C1 segment of cervical spinal cord (tissue), 14 donors: ENCODE data around the gene IPPK.
A peak's percentile ranks its signal among the peaks of the same experiment; 100 is the strongest.
"Not testable (repeated sequence)": the region's sequence is repeated elsewhere in the genome, so short reads cannot be mapped to it uniquely, and the experiment has no call there.

Experiments
- DNase-seq, 14 donors: peaks; one replicate each; lab custom pipeline; 2025; lab: John Stamatoyannopoulos, UW

Gene IPPK

GRCh38 chr9:92595930-92596329, 74.0 kb downstream of the IPPK start:
- DNase-seq = no peak

GRCh38 chr9:92595075-92595474, 74.9 kb downstream of the IPPK start:
- not testable (repeated sequence) for DNase-seq

DNA sequence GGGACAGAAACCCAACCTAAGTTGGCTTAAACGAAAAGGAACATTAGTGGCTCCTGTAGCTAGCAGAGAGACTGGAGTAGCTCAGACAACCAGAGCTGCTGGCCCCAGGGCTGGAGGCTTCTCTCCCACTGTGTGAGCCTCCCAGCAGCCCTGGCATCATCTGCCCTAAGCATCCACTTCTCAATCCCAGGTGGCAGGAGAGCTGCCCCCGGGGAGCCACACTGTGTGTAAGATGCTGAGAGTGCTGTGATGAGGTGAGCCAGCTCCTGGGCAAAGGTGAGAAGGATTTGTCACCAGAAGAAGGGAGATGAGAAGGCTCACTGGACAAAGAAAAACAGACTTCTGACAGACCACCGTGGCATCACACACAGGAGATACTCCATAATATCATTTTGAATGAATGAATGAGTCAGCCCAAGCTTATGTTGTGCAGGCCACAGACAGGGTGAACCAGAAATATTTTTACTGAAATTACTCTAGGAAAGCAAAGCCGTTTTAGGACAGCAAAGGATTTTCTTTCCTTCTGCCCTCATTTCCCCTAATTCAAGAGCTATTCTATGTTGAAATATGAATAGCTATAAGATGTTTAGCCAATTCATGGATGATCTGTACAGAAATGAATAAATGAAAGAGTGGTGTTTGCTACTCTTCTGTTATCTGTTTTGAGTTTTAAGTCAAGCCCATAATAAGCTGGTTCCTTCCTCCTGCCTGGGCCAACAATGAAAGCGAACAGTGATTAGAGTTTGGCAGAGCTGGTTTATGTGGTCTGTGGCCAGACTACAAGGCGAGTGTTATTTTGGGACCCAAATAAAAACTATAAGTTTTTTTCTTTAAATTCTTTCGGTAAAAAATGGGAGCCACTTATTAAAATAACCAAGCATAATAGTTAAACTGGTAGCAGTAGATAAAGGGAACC, 76.7 kb downstream of the IPPK start:
- DNase-seq = no peak

DNA sequence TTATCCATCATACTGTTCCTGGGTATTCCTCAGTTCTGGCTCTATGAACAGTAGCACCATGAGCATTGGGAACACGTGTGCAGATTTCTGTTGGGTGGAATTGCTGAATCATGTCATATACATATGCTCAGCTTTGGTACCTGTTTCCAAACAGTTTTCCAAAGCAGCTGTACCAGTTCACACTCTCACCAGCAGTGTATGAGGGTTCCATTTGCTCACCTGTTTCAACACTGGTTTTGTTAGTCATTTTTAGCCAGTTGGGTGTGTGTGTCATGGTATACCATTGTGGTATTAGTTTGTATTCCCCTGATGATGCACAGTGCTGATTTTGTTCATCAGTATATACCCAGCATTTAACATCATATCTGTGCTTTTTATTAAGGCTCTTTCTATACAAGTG, 77.4 kb downstream of the IPPK start:
- DNase-seq = no peak

GRCh38 chr9:92590377-92590776, 79.6 kb downstream of the IPPK start:
- DNase-seq = peak in 1 of 14 donors; percentile 22

- no peak for DNase-seq
Measured at GRCh38 chr9:92589923-92590322, 80.0 kb downstream of the IPPK start.

GRCh38 chr9:92576175-92576574, 93.8 kb downstream of the IPPK start:
- no peak for DNase-seq

DNA sequence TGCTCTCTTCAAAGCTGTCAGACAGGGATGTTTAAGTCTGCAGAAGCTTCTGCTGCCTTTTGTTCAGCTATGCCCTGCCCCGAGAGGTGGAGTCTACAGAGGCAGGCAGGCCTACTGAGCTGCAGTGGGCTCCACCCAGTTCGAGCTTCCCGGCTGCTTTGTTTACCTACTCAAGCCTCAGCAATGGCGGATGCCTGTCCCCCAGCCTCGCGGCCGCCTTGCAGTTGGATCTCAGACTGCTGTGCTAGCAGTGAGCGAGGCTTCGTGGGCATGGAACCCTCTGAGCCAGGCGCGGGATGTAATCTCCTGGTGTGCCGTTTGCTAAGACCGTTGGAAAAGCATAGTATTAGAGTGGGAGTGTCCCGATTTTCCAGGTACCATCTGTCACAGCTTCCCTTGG, 96.3 kb downstream of the IPPK start:
- not testable (repeated sequence) for DNase-seq

DNA sequence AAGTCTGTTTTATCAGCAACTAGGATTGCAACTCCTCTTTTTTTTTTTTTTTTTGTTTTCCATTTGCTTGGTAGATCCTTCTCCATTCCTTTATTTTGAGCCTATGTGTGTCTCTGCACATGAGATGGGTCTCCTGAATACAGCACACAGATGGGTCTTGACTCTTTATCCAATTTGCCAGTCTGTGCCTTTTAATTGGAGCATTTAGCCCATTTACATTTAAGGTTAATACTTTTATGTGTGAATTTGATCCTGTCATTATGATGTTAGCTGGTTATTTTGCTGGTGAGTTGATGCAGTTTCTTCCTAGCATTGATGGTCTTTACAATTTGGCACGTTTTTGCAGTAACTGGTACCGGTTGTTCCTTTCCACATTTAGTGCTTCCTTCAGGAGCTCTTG, 98.1 kb downstream of the IPPK start:
- not testable (repeated sequence) for DNase-seq

GRCh38 chr9:92564982-92565381, 104.9 kb downstream of the IPPK start:
- DNase-seq = no peak

GRCh38 chr9:92564504-92564903, 105.4 kb downstream of the IPPK start:
- DNase-seq = no peak
